ENCODE results near the gene SHANK3.

The SHANK3 gene

DNA sequence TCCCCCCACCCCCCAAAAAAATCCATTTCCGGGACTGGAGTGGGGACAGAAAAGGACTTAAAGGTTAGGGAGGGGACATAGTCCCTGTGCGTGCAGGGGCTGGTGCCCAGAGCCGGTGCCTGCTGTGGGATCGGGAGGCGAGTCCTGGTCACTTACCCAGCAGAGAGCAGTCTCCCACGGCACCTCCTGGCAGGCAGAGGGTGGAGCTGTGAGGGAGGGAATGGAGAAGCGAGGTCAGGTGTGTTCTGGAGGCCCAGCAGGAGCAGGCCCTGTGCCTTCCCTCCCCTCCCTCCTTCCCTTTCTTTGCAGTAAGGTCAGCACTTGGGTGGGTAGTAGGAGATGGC is 28.4 kb downstream of the SHANK3 start:
- H3K4me3 ChIP-seq (ENCODE audit: low read depth, low read length): no peak overlapping the region
- no peak for DNase-seq (ENCODE audit: low read depth)
- TF ChIP-seq, protein P1, sequence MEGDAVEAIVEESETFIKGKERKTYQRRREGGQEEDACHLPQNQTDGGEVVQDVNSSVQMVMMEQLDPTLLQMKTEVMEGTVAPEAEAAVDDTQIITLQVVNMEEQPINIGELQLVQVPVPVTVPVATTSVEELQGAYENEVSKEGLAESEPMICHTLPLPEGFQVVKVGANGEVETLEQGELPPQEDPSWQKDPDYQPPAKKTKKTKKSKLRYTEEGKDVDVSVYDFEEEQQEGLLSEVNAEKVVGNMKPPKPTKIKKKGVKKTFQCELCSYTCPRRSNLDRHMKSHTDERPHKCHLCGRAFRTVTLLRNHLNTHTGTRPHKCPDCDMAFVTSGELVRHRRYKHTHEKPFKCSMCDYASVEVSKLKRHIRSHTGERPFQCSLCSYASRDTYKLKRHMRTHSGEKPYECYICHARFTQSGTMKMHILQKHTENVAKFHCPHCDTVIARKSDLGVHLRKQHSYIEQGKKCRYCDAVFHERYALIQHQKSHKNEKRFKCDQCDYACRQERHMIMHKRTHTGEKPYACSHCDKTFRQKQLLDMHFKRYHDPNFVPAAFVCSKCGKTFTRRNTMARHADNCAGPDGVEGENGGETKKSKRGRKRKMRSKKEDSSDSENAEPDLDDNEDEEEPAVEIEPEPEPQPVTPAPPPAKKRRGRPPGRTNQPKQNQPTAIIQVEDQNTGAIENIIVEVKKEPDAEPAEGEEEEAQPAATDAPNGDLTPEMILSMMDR (IDR thresholded peaks at IDR 0.05; ENCODE audit: low read depth, low read length, missing control alignments): no peak

DNA sequence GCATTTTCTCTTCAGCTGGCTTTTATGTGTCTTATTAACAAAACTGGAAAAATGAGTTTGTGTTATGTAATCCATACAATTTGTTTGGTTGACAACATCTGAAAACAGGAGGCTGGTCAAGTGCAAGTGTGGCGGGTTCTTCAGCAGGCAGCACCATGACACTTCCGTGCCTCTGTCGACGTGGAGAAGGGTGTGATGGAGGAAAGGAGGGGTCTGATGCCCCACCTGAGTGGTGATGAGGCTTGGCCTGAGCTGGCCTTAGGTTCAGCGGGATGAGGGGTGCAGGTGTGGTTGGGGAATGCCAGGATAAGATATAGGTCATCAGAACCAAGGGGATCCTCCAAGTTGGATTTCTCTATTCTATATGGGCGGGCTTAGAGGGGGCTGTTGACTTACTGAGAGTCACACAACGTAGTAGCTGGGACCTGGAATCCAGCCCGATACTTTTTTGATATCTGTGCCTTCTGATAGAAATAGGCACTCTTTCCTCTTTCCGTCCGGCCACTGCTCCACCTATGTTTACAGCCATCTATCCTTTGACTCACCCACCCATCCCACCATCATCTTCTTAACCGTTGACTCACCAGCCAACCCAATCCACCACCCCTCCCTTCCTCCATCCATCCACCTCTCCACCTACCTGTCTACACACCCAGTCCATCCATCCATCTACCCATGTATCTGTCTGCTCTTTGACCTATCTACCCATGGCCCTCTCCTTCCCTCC is 29.0 kb downstream of the SHANK3 start:
- TF ChIP-seq, protein P1 (IDR thresholded peaks at IDR 0.05; ENCODE audit: low read depth, low read length, missing control alignments): no peak
- no peak for DNase-seq (ENCODE audit: low read depth)
- H3K4me3 ChIP-seq (ENCODE audit: low read depth, low read length): no peak overlapping the region

DNA sequence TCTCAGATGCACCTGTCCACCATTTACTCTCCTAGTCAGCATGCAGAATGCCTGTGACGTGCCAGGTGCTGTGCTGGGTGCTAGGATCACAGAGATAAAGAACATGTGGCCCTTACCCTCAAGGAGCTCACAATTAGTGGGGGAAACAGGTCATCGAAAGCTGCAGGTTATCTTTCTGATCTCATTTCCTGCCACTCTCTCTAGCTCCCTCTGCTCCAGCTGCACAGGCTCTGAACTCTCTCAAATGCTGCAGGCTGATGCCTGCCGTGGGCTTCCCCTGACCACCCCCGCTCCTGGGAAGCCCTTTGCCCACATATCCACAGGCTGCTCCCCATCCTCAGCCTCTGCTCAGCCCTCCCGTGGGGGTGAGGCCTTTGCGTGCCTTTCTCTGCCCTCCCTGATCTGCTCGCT is 29.6 kb downstream of the SHANK3 start:
- no peak for DNase-seq (ENCODE audit: low read depth)
- H3K4me3 ChIP-seq (ENCODE audit: low read depth, low read length): no peak overlapping the region
- TF ChIP-seq, protein P1 (IDR thresholded peaks at IDR 0.05; ENCODE audit: low read depth, low read length, missing control alignments): no peak

DNA sequence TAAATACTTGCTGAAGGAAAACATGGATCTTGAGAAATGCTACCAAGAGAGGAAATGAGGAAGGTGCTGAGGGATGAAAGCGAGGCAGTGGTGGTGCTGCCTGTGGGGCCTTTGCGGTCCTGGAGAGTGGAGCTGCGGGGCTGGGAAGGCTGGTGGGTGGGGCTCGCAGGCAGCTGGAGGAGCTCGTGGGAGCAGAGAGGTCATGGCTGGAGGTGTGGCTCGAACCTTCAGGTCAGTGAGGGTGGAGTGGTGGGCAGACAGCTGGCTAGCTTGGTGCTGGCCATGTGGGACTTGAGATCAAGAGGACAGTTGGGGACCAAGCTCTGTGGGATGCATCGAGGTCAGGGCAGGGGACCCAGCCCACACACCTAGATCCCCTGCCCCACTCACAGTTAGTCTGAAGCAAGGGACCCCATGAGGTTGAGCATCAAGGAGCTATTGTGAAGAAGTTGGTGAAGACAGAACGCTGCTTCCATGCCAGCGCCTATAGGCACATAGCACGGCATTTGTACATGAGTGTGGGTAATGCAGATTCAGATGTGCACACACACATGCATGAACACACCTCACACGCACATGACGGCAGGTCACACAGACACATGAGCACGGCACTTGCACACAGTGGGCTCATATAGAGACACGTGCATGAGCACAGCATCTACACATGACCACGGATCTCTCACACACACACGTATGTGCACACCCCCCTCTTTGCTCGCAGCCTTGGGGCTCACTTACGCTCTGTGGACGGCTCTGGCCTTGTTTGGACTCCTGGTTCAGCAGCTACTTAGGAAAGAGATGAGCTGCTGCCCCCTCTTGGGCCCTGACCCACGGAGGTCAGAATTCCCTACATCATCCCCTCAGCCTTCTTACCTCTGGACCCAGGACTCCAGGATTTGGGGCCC is 30.4 kb downstream of the SHANK3 start:
- TF ChIP-seq, protein P1 (IDR thresholded peaks at IDR 0.05; ENCODE audit: low read depth, low read length, missing control alignments): no peak
- DNase-seq (ENCODE audit: low read depth): no peak
- H3K4me3 ChIP-seq (ENCODE audit: low read depth, low read length): no peak overlapping the region

DNA sequence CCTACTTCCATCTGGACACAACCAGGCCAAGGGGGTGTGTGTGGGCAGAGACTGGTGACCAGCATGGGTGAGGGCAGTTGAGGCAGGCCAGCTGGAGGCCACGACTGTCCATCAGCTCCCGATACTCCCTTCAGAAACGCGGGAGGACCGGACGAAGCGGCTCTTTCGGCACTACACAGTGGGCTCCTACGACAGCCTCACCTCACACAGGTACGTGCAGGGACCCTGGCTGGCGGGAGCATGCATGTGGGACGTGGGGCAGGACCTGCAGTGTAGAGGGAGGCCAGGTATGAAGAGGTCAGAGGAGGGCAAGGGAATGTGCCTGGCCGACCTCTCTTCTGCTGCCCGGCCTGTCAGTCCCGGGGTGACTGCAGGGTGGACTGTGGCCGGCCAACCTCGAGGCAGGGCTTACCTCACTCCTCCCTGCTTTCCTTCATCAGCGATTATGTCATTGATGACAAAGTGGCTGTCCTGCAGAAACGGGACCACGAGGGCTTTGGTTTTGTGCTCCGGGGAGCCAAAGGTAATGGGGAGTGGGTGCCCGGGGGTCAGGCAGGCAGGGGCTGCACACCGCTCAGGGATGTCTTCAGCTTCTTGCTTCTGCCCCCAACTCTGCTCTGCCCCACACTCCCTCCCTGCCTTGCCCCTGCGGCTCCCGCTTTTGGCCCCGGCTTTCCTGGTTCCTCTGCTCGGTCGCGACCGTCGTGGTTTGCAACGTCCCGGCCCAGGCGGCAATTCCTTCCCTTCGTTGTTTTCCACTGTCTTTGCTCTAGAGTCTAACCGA is 31.3 kb downstream of the SHANK3 start:
- TF ChIP-seq, protein P1 (IDR thresholded peaks at IDR 0.05; ENCODE audit: low read depth, low read length, missing control alignments): no peak
- DNase-seq (ENCODE audit: low read depth): no peak
- no peak overlapping the region for H3K4me3 ChIP-seq (ENCODE audit: low read depth, low read length)

DNA sequence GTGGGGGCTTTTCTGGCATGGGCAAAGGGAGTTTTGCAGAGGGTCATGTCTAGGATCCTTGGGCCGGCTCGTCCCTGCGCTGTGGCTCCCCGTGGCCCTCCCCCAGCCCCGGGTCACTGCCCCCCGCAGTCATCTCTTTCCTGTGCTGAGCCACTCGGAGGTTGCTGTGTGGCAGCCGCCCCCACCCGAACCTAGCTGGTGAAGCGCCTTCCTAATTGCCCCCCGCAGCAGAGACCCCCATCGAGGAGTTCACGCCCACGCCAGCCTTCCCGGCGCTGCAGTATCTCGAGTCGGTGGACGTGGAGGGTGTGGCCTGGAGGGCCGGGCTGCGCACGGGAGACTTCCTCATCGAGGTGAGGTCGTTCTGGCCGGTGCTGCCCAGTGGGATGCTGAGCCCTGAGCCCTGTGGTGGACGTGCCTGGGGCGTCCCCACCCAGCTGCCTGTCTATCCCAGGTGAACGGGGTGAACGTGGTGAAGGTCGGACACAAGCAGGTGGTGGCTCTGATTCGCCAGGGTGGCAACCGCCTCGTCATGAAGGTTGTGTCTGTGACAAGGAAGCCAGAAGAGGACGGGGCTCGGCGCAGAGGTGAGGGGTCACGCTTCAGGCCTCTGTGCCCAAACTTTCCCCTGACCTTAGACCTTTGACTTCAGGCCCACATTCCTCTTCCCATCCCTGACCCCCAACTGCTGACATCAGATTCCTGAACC is 32.0 kb downstream of the SHANK3 start:
- no peak overlapping the region for H3K4me3 ChIP-seq (ENCODE audit: low read depth, low read length)
- TF ChIP-seq, protein P1 (IDR thresholded peaks at IDR 0.05; ENCODE audit: low read depth, low read length, missing control alignments): no peak

More for the DNA sequence above, 32.0 kb downstream of the SHANK3 start:
- no peak for DNase-seq (ENCODE audit: low read depth)
